C4-2B (cell line): ENCODE data around the gene SMAD1.

Source experiments
- H3K27ac ChIP-seq: fragments of 450-650 bp; 2 replicates; pipeline ENCODE4 v1.5.1; 2017
- CTCF ChIP-seq: fragments of 450-650 bp; conservative IDR thresholded peaks from 2 replicates; pipeline ENCODE4 v1.5.1; 2017; ENCODE audit warnings: mild to moderate bottlenecking
- ZFX ChIP-seq: fragments of 450-650 bp; IDR thresholded peaks from 2 replicates; pipeline ENCODE4 v1.6.1; 2017

Gene SMAD1

GRCh38 chr4:145489556-145489955 is 7.9 kb downstream of the SMAD1 start:
- no peak overlapping the region for H3K27ac ChIP-seq
- TF ChIP-seq CTCF (no peak), ZFX (no peak)

GRCh38 chr4:145490361-145490760 is 8.7 kb downstream of the SMAD1 start:
- H3K27ac ChIP-seq: no peak overlapping the region
- TF ChIP-seq ZFX (no peak), CTCF (no peak)

GRCh38 chr4:145490796-145491195 is 9.1 kb downstream of the SMAD1 start:
- H3K27ac ChIP-seq: no peak overlapping the region
- TF ChIP-seq CTCF (no peak), ZFX (no peak)

- H3K27ac ChIP-seq: no peak overlapping the region
- TF ChIP-seq CTCF (no peak), ZFX (no peak)
These were observed 10.7 kb downstream of the SMAD1 start for GRCh38 chr4:145492376-145492775.

- H3K27ac ChIP-seq: no peak overlapping the region
- TF ChIP-seq CTCF: no peak
- no peak for TF ChIP-seq ZFX
These were observed 11.5 kb downstream of the SMAD1 start for GRCh38 chr4:145493166-145493565.

- no peak for TF ChIP-seq CTCF
- TF ChIP-seq ZFX: no peak
- H3K27ac ChIP-seq: no peak overlapping the region
These were observed 13.1 kb downstream of the SMAD1 start for GRCh38 chr4:145494666-145495270.

- no peak for TF ChIP-seq CTCF
- no peak for TF ChIP-seq ZFX
- H3K27ac ChIP-seq: no peak overlapping the region
These were observed 14.6 kb downstream of the SMAD1 start for GRCh38 chr4:145496292-145496691.
